Neural crest cell (in vitro differentiated cells): Measurements from ENCODE around the gene TOR1A. TPM values are rescaled to one million over a fixed set of nuclear protein-coding genes. Genes with fewer than 3 reads are reported as not detected.

Source experiments
- DNase-seq: peaks from one replicate; pipeline ENCODE4 v3.0.0; 2021; ENCODE audit warnings: low read depth, mixed read lengths, low spot score
- H3K27ac Mint-ChIP-seq: one replicate; pipeline ENCODE4 v1.8.0; 2021; ENCODE audit warnings: mild to moderate bottlenecking, mixed read lengths; ENCODE audit not compliant: unreplicated experiment
- H3K27me3 Mint-ChIP-seq: 2 replicates; pipeline ENCODE4 v1.8.0; 2021; ENCODE audit warnings: low read depth, mild to moderate bottlenecking, mixed read lengths
- H3K36me3 Mint-ChIP-seq: 2 replicates; pipeline ENCODE4 v1.8.0; 2021; ENCODE audit warnings: low read depth, mild to moderate bottlenecking, mixed read lengths
- H3K4me1 Mint-ChIP-seq: 2 replicates; pipeline ENCODE4 v1.8.0; 2021; ENCODE audit warnings: mixed read lengths
- H3K4me3 Mint-ChIP-seq: one replicate; pipeline ENCODE4 v1.8.0; 2021; ENCODE audit warnings: mild to moderate bottlenecking, mixed read lengths
- H3K9me3 Mint-ChIP-seq: 2 replicates; pipeline ENCODE4 v1.8.0; 2021; ENCODE audit warnings: mixed read lengths
- CTCF ChIP-seq: fragments of 200-600 bp; sonication (generic); conservative IDR thresholded peaks from 2 replicates; pipeline ENCODE4 v1.5.0; 2021; ENCODE audit warnings: antibody characterized with exemption, mild to moderate bottlenecking
- long read RNA-seq: library from polyadenylated mRNA; unstranded; transcript quantifications from one replicate; pipeline ENCODE4 v2.0.0, GENCODE V29; 2020
- total RNA-seq: library from RNA; stranded (reverse); gene quantifications from 2 replicates; pipeline ENCODE4 v1.2.1, GENCODE V29; 2021

TOR1A gene, protein sequence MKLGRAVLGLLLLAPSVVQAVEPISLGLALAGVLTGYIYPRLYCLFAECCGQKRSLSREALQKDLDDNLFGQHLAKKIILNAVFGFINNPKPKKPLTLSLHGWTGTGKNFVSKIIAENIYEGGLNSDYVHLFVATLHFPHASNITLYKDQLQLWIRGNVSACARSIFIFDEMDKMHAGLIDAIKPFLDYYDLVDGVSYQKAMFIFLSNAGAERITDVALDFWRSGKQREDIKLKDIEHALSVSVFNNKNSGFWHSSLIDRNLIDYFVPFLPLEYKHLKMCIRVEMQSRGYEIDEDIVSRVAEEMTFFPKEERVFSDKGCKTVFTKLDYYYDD
- total RNA-seq = 36.9 and 40.5 TPM in 2 replicates
- long read RNA-seq, transcript TOR1A-201 (5 exons, 2,076 nt) = major isoform, 155 of 171 reads
- long read RNA-seq, partial matches to known transcripts = 7 of 171 reads
- long read RNA-seq, other reads (novel, unspliced or antisense) = 8 of 171 reads

DNA sequence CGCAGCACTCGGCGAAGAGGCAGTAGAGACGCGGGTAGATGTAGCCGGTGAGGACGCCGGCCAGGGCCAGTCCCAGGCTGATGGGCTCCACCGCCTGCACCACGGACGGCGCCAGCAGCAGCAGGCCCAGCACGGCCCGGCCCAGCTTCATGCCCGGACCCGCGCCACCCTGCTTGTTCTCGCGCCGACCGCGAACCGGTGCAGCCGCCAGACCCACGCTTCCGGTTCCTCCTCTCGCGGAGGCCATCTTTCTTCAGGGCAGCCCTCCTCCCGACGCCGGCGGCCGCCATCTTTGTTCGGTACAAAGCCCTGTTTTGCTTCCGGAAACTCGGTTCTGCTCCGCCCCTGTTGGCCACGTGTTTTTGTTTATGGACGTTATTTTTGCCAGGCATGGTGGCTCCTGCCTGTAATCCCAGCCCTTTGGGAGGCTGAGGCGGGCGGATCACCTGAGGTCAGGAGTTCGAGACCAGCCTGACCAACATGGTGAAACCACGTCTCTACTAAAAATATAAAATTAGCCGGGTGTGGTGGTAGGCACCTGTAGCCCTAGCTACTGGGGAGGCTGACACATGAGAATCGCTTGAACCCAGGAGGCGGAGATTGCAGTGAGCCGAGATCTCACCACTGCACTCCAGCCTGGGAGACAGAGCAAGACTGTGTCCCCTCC, at the start of gene TOR1A:
Gene TOR1A (minus strand): TSS at position 202 of the 667 bp plus-strand sequence. CDS start 51 bp downstream, at position 151.
- no peak for TF ChIP-seq CTCF
- Mint-ChIP-seq H3K9me3 (no peaks in the 10 kb centered on the region), H3K27me3 (no peaks in the 10 kb centered on the region), H3K4me3 (peak within 1 kb of the TSS; percentile 95), H3K4me1 (peaks cover 10% of the 10 kb centered on the region), H3K27ac (peak within 1 kb of the TSS; percentile 57), H3K36me3 (peaks cover 4% of the 10 kb centered on the region)
- DNase-seq = peak; percentile 88

GRCh38 chr9:129871046-129871445, 47.1 kb upstream of the TOR1A start:
- no peak overlapping the region for H3K27ac Mint-ChIP-seq

GRCh38 chr9:129869585-129870501, 45.9 kb upstream of the TOR1A start:
- Mint-ChIP-seq H3K9me3 (no peaks in the 10 kb centered on the region), H3K4me3 (no peak overlapping the region), H3K27ac (no peak overlapping the region), H3K27me3 (no peaks in the 10 kb centered on the region), H3K36me3 (peaks cover 2% of the 10 kb centered on the region), H3K4me1 (peaks cover 11% of the 10 kb centered on the region)
- no peak for DNase-seq
- no peak for TF ChIP-seq CTCF

More at GRCh38 chr9:129871046-129871445, 47.1 kb upstream of the TOR1A start:
- no peak for TF ChIP-seq CTCF
- Mint-ChIP-seq H3K4me3 (no peak overlapping the region), H3K36me3 (peaks cover 2% of the 10 kb centered on the region), H3K4me1 (peaks cover 11% of the 10 kb centered on the region), H3K9me3 (no peaks in the 10 kb centered on the region), H3K27me3 (no peaks in the 10 kb centered on the region)
- DNase-seq = no peak

DNA sequence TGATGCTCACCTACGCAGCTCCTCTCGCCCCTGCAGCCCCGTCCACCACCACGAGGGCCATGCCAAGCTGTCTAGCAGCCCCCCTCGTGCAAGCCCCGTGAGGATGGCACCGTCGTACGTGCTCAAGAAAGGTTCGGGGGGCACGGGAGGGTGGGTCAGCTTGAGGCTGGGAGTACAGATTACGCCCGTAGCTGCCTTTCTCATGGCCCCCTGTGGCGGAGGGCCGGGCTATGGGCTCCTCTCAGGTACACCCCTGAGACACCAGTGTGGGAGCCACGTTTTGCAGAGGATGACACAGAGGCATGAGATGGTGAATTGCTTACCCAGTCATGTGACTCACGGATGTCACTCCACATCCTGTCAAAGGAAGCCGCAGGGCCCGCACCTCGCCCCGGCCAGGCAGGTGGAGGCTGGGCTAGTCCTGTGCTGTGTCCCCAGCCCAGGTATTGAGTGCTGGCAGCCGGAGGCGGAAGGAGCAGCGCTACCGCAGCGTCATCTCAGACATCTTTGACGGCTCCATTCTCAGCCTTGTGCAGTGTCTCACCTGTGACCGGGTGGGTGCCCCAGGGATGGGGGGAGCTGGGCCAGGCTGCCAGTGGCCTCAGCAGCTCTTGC, 45.0 kb upstream of the TOR1A start:
- H3K36me3 Mint-ChIP-seq = peaks cover 2% of the 10 kb centered on the region
- no peak overlapping the region for H3K27ac Mint-ChIP-seq
- H3K4me1 Mint-ChIP-seq = peaks cover 11% of the 10 kb centered on the region
- H3K9me3 Mint-ChIP-seq = no peaks in the 10 kb centered on the region
- no peak for DNase-seq
- no peak overlapping the region for H3K4me3 Mint-ChIP-seq
- no peaks in the 10 kb centered on the region for H3K27me3 Mint-ChIP-seq
- no peak for TF ChIP-seq CTCF
